ENCODE results near the gene SIK2. TPM values are rescaled to one million over a fixed set of nuclear protein-coding genes. Genes with fewer than 3 reads are reported as not detected.
A peak's percentile ranks its signal among the peaks of the same experiment; 100 is the strongest.

The SIK2 gene
- total RNA-seq, 4 donors from 2014 or later = 16.2 to 27.6 (median 20.9) TPM

- H3K9me3 ChIP-seq = no peaks in the 10 kb centered on the region
- TF ChIP-seq POLR2A (IDR thresholded peaks at IDR 0.05) (no peak), POLR2AphosphoS5 (IDR thresholded peaks at IDR 0.05) (no peak), CTCF (IDR thresholded peaks at IDR 0.05) (no peak)
- WGBS, 2 donors (ENCODE audit: low coverage in 1 of 2) = 64 to 67% methylated on average over 3 to 4 of the region's 10 CpGs
- H3K27me3 ChIP-seq = no peaks in the 10 kb centered on the region
- peak overlapping the region in 3 of 4 donors; percentile 61 to 94 (median 66) for H3K27ac ChIP-seq
- peaks cover 8 to 55% (median 45%) of the 10 kb centered on the region in 3 donors for H3K4me1 ChIP-seq
- H3K4me3 ChIP-seq = no peak overlapping the region
- ATAC-seq = no peak
- H3K36me3 ChIP-seq = peaks cover 0 to 39% of the 10 kb centered on the region in 2 donors
Observed at GRCh38 chr11:111729071-111729830, 127.0 kb downstream of the SIK2 start.

GRCh38 chr11:111729831-111730311, 127.6 kb downstream of the SIK2 start:
- Histone ChIP-seq H3K36me3 (peaks cover 0 to 32% of the 10 kb centered on the region in 2 donors), H3K27ac (peak overlapping the region in 3 of 4 donors; percentile 61 to 94 (median 66)), H3K27me3 (no peaks in the 10 kb centered on the region), H3K4me1 (peaks cover 13 to 61% (median 51%) of the 10 kb centered on the region in 3 donors), H3K9me3 (no peaks in the 10 kb centered on the region), H3K4me3 (no peak overlapping the region)
- no peak for TF ChIP-seq POLR2AphosphoS5 (IDR thresholded peaks at IDR 0.05)
- TF ChIP-seq EP300 (IDR thresholded peaks at IDR 0.05) = no peak
- TF ChIP-seq POLR2A (IDR thresholded peaks at IDR 0.05) = no peak
- no peak for TF ChIP-seq CTCF (IDR thresholded peaks at IDR 0.05)
- ATAC-seq = no peak
- WGBS, 2 donors (ENCODE audit: low coverage in 1 of 2) = 29% methylated on average over 6 of the region's 9 CpGs; no CpG with 5 or more reads in 1 of the 2 donors

- peaks cover 14 to 73% (median 55%) of the 10 kb centered on the region in 3 donors for H3K4me1 ChIP-seq
- no peak for ATAC-seq
- no peak overlapping the region for H3K4me3 ChIP-seq
- no peaks in the 10 kb centered on the region for H3K27me3 ChIP-seq
- TF ChIP-seq CTCF (IDR thresholded peaks at IDR 0.05) (no peak), POLR2AphosphoS5 (IDR thresholded peaks at IDR 0.05) (peak; percentile 2), POLR2A (IDR thresholded peaks at IDR 0.05) (no peak)
- no peaks in the 10 kb centered on the region for H3K9me3 ChIP-seq
- 77 to 88% methylated on average over 3 to 5 of the region's 22 CpGs for WGBS, 2 donors (ENCODE audit: low coverage in 1 of 2)
- H3K36me3 ChIP-seq = peaks cover 0 to 21% of the 10 kb centered on the region in 2 donors
- H3K27ac ChIP-seq = peak overlapping the region in 3 of 4 donors; percentile 94 to 97 (median 94)
Observed at GRCh38 chr11:111730871-111731591, 128.8 kb downstream of the SIK2 start.

- no peak for TF ChIP-seq CTCF (IDR thresholded peaks at IDR 0.05)
- TF ChIP-seq POLR2A (IDR thresholded peaks at IDR 0.05) = no peak
- TF ChIP-seq POLR2AphosphoS5 (IDR thresholded peaks at IDR 0.05) = no peak
- no peak for TF ChIP-seq EP300 (IDR thresholded peaks at IDR 0.05)
- ATAC-seq = no peak
- H3K27ac ChIP-seq = peak overlapping the region; percentile 94 to 97 (median 96)
- H3K27me3 ChIP-seq = no peaks in the 10 kb centered on the region
- no peak overlapping the region for H3K4me3 ChIP-seq
- no peaks in the 10 kb centered on the region for H3K9me3 ChIP-seq
- 43 to 80% methylated on average over 1 to 2 of the region's 5 CpGs for WGBS, 2 donors (ENCODE audit: low coverage in 1 of 2)
- peaks cover 0 to 13% of the 10 kb centered on the region in 2 donors for H3K36me3 ChIP-seq
- H3K4me1 ChIP-seq = peaks cover 20 to 81% (median 63%) of the 10 kb centered on the region in 3 donors
Observed at GRCh38 chr11:111731821-111732220, 129.6 kb downstream of the SIK2 start.
